Immature natural killer cell (primary cell): ENCODE results near the gene ARHGDIA. TPM values are rescaled to one million over a fixed set of nuclear protein-coding genes. Genes with fewer than 3 reads are reported as not detected.
A peak's percentile ranks its signal among the peaks of the same experiment; 100 is the strongest.

ENCODE experiments used
- DNase-seq, 3 donors: peaks; one replicate each; pipeline ENCODE4 v3.0.0; 2022; ENCODE audit warnings: mixed read lengths in 1 of 3
- H3K27ac Mint-ChIP-seq, 6 donors: one replicate each; pipeline ENCODE4 v1.8.0; 2020; ENCODE audit warnings: mixed read lengths in 6 of 6, mild to moderate bottlenecking in 5 of 6, inconsistent platforms in 4 of 6, moderate library complexity in 3 of 6
- H3K27me3 Mint-ChIP-seq, 3 donors: one replicate each; pipeline ENCODE4 v1.8.0; 2020 to 2021; ENCODE audit warnings: low read depth in 3 of 3, mild to moderate bottlenecking in 3 of 3, mixed read lengths in 3 of 3, moderate library complexity in 3 of 3, inconsistent platforms in 1 of 3
- H3K36me3 Mint-ChIP-seq, 3 donors: one replicate each; pipeline ENCODE4 v1.8.0; 2020; ENCODE audit warnings: mixed read lengths in 3 of 3, inconsistent platforms in 2 of 3, mild to moderate bottlenecking in 2 of 3
- H3K4me1 Mint-ChIP-seq, 2 donors: one replicate each; pipeline ENCODE4 v1.8.0; 2020; ENCODE audit warnings: inconsistent platforms in 2 of 2, mild to moderate bottlenecking in 2 of 2, mixed read lengths in 2 of 2, moderate library complexity in 1 of 2
- H3K4me3 Mint-ChIP-seq, 5 donors: one replicate each; pipeline ENCODE4 v1.8.0; 2020; ENCODE audit warnings: mild to moderate bottlenecking in 5 of 5, mixed read lengths in 5 of 5, inconsistent platforms in 3 of 5, moderate library complexity in 3 of 5
- H3K9me3 Mint-ChIP-seq, 6 donors: one replicate each; pipeline ENCODE4 v1.8.0; 2020; ENCODE audit warnings: mild to moderate bottlenecking in 6 of 6, mixed read lengths in 6 of 6, inconsistent platforms in 4 of 6, moderate library complexity in 3 of 6
- polyA plus RNA-seq, 3 donors: library from polyadenylated mRNA; unstranded; fragments of 300-500 nt; fragmentation: Illumina TruSeq; gene quantifications; one replicate each; pipeline ENCODE4 v1.2.3, GENCODE V29; 2021

ARHGDIA gene
- polyA plus RNA-seq, 3 donors from 2014 or later, result 100 to 245 (median 133) TPM

DNA sequence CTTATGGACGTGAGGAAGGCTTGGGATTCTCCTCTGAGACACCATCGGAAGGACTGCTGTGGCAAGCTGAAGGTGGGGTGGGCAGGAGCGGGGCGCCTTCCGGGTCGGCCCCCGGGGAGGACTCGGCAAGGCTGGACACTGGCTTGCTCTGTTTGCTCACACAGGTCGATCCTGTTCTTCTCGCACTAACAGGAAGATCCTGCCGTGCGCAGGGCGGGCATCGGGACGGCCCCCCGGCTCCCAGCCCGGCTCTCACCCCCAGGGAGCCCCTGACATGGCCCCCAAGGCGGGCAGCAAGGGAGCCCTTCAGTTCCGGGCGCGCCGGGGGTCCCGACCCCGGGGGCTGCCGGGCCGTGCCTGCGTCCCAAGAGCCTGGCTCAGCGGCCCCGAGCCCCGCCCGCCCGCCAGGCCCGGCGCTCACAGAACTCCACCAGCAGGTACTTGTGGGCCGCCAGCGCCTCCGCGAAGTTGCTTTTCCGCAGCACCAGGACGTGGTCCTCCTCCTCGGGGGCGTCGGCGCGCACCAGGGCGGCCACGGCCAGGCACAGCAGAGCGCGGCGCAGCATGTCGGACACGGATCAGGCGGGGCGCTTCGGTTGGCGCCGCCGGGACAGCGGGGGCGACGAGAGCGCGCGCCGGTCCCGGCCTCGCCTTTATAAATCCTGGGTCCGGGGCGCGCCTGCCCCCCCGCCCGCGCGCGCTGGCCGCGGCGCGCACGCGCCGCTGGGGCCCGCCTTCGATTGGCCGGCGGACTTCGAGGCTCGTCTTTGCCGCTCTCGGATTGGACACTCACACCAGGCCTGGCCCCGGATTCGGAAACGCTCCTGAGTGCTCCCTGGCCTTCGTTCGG lies 11.0 kb downstream of the ARHGDIA start, which contains the start of gene P4HB:
P4HB (minus strand) TSS at position 630 of the 850 bp plus-strand sequence; CDS start at position 566, 64 bp downstream.
- Mint-ChIP-seq H3K36me3 (peaks cover 0 to 15% (median 3%) of the 10 kb centered on the region in 3 donors), H3K4me1 (peaks cover 43 to 46% of the 10 kb centered on the region in 2 donors), H3K9me3 (peaks cover 0 to 2% (median under 1%) of the 10 kb centered on the region in 6 donors), H3K27ac (peak within 1 kb of the TSS; percentile 93 to 99 (median 98)), H3K27me3 (peaks cover 12 to 29% (median 14%) of the 10 kb centered on the region in 3 donors), H3K4me3 (peak within 1 kb of the TSS; percentile 92 to 96 (median 93))
- DNase-seq, result no peak

DNA sequence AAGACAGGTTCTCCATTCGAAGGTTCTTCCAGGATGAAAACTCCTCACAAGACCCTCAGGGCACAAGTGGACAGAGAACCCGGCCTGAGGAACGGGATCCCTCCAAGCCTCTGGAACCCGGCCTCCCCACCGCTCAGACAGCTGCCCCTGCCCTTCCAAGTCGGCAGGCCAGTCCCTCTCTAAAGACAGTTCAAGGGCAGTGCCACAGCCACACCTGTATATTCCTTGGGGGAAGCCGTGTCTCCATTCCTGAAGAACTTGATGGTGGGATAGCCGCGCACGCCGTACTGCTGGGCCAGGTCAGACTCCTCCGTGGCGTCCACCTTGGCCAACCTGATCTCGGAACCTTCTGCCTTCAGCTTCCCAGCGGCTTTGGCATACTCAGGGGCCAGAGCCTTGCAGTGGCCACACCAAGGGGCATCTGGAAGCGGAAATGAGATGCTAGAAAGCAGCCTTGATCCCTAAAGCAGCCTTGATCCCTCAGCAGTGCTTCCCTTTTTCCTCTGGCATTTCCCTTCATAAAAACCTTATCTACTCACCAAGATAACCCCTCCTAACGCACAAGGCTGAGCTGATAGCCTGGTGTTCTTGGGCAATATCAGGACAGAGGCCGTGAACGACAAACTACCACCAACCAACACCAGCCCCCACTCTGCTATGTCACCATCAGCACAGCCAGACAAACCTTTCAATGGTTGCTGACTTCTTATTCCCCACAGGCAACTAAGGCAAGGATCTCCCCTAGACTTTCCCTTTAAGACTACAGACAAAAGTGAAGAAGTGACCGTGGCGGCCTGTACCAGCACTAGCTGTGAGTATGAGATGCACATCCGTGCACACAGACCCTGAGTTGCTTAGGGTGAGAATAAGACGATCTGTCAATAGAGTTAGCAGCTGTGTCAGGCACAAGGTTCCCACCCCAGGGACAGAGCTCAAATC lies 11.9 kb downstream of the ARHGDIA start:
- no peak for DNase-seq
- peaks cover 12 to 29% (median 12%) of the 10 kb centered on the region in 3 donors for H3K27me3 Mint-ChIP-seq
- peaks cover 0 to 15% (median 3%) of the 10 kb centered on the region in 3 donors for H3K36me3 Mint-ChIP-seq
- peak overlapping the region; percentile 87 to 94 (median 90) for H3K27ac Mint-ChIP-seq
- peak overlapping the region; percentile 85 to 96 (median 92) for H3K4me3 Mint-ChIP-seq
- peaks cover 43 to 46% of the 10 kb centered on the region in 2 donors for H3K4me1 Mint-ChIP-seq
- peaks cover 0 to 2% (median under 1%) of the 10 kb centered on the region in 6 donors for H3K9me3 Mint-ChIP-seq

DNA sequence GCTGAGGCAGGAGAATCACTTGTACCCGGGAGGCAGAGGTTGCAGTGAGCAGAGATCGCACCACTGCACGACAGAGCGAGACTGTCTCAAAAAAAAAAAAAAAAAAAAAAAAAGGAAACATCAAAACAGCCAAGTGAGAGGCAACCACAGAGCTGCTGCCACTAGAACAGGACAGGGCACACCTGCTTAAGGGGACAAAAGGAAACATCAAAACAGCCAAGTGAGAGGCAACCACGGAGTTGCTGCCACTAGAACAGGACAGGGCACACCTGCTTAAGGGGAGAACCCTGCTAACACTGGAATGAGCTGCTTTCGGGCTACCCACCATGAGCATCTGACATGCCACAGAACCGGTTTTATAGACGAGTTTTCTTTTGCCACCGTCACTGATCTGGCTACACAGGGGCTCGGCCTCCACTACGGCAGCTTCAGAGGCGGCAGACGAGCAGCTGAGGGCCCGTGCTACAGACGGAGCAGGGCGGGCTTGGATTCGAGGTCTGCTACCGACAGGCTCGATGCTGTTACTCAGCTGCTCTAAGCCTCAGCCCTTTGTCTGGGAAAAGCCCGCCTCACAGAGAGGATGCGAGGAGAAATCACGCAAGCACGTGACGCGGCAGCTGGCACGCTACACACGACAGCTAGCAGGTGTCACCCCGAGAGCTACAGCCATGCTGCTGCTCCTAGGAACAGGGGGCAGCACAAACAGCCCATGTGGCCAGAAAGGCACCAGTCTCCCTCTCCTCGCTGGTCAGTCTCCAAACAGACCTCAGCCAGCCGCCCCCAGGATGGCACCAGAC lies 12.8 kb downstream of the ARHGDIA start:
- Mint-ChIP-seq H3K27ac (no peak overlapping the region), H3K27me3 (peaks cover 9 to 25% (median 10%) of the 10 kb centered on the region in 3 donors), H3K4me3 (peak overlapping the region; percentile 21 to 96 (median 92)), H3K36me3 (peaks cover 0 to 11% (median 3%) of the 10 kb centered on the region in 3 donors), H3K4me1 (peaks cover 38 to 44% of the 10 kb centered on the region in 2 donors), H3K9me3 (peaks cover 0 to 2% (median under 1%) of the 10 kb centered on the region in 6 donors)
- no peak for DNase-seq

DNA sequence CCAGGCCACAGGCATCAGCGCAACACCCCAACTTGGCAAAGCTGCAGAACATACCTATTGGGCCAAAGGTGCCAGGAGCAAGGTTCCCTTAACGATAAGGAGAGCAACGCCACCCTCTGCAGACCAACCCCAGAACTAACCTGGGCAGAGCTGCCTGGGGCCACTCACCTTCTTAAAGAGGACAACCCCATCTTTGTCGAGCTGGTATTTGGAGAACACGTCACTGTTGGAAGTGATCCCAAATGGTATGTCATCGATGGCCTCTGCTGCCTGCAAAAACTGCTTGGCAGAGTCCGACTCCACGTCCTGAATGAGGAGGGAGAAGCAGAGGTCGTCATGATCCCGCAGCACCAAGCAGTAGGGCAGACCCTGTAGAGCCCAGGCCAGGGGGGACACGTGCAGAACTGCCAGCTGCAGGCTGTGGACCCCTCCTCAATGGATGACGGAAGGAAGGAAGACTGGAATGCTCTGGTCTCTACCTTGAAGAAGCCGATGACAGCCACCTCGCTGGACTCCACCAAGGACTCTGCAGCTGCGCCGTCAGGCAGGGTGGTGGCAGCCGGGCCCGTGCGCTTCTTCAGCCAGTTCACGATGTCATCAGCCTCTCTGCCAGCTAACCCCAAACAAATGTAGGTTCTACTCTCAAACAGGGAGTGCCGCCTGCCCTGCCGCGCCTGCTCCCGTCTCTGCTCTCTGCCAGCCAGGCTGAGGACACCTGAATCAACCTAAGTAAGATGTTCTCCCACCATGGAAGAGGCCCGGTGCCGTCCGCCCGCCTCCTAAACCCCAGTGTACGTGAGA lies 16.0 kb downstream of the ARHGDIA start:
- peaks cover 0 to 1% (median 0%) of the 10 kb centered on the region in 6 donors for H3K9me3 Mint-ChIP-seq
- no peak overlapping the region for H3K27ac Mint-ChIP-seq
- no peak for DNase-seq
- peaks cover 0 to 15% (median 3%) of the 10 kb centered on the region in 3 donors for H3K36me3 Mint-ChIP-seq
- H3K27me3 Mint-ChIP-seq, result peaks cover 0 to 6% (median 2%) of the 10 kb centered on the region in 3 donors
- no peak overlapping the region for H3K4me3 Mint-ChIP-seq
- peaks cover 22 to 27% of the 10 kb centered on the region in 2 donors for H3K4me1 Mint-ChIP-seq

DNA sequence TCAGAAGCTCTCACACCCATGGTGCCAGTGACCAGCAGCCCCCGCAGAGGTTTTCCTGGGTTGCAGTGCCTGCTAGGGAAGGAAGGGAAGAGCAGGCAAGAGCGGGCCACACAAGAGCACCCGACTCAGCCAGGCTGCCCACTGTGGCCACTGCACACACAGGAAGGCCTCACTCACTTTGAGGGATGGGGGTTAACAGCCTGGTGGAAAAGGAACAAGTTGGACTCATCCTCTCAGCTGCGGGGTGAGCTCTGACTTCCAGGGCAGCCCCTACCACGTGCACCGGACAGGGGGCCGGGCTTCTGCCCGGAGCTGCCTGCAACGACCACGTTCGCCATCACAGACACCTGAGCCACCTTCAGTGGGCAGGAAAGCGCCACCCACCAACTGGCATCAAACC lies 18.9 kb downstream of the ARHGDIA start:
- H3K4me1 Mint-ChIP-seq, result peaks cover 0 to 5% of the 10 kb centered on the region in 2 donors
- H3K27me3 Mint-ChIP-seq, result peaks cover 0 to 2% (median 0%) of the 10 kb centered on the region in 3 donors
- peaks cover 0 to 7% (median 3%) of the 10 kb centered on the region in 3 donors for H3K36me3 Mint-ChIP-seq
- H3K27ac Mint-ChIP-seq, result no peak overlapping the region
- H3K9me3 Mint-ChIP-seq, result no peaks in the 10 kb centered on the region
- DNase-seq, result no peak
- H3K4me3 Mint-ChIP-seq, result no peak overlapping the region

DNA sequence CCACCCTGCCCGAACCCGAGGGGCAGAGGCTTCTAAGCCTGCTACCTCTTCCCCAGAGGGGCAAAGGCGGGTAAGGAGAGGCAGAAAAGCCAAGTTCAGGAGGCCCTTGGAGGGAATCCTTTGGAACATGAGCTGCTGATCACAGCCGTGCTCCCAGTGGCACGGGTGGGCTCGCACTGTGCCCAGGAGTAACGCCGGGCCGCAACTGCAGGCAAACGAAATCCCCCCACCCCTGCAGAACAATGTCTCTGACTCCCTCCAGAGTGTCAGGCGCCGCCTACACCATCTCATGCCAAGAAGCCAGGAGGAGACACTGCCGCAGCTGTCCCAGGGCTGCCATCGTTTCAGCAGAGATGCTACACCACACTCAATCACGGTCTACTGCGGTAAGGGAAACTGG lies 19.7 kb downstream of the ARHGDIA start:
- no peak overlapping the region for H3K27ac Mint-ChIP-seq

DNA sequence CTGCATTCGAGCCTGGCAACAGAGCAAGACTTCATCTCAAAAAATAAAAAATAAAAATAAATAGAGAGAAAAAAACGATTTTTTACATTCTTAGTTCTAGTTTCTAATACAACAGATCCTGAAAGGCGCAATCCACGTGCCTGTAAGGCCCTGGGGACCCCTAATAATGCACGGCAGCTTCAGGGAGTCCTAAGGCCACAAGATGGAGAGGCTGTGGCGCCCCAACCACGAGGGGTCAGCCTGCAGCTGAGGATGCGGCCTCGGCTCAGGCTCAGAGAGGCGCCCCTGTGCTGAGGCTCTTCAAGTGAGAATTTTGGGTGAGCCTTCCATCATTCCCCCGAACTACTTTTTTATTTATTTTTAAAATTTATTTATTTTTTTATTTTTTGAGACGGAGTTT lies 21.7 kb downstream of the ARHGDIA start:
- DNase-seq, result no peak
- H3K27ac Mint-ChIP-seq, result no peak overlapping the region
- peaks cover 0 to 4% (median 0%) of the 10 kb centered on the region in 3 donors for H3K36me3 Mint-ChIP-seq
- no peak overlapping the region for H3K4me3 Mint-ChIP-seq
- no peaks in the 10 kb centered on the region for H3K9me3 Mint-ChIP-seq
- H3K4me1 Mint-ChIP-seq, result peaks cover 0 to 5% of the 10 kb centered on the region in 2 donors
- peaks cover 0 to 5% (median 0%) of the 10 kb centered on the region in 3 donors for H3K27me3 Mint-ChIP-seq

More for the DNA sequence above, 19.7 kb downstream of the ARHGDIA start:
- Mint-ChIP-seq H3K36me3 (peaks cover 0 to 7% (median 3%) of the 10 kb centered on the region in 3 donors), H3K27me3 (peaks cover 0 to 2% (median 0%) of the 10 kb centered on the region in 3 donors), H3K4me1 (peaks cover 0 to 5% of the 10 kb centered on the region in 2 donors), H3K4me3 (no peak overlapping the region), H3K9me3 (no peaks in the 10 kb centered on the region)
- DNase-seq, result no peak

DNA sequence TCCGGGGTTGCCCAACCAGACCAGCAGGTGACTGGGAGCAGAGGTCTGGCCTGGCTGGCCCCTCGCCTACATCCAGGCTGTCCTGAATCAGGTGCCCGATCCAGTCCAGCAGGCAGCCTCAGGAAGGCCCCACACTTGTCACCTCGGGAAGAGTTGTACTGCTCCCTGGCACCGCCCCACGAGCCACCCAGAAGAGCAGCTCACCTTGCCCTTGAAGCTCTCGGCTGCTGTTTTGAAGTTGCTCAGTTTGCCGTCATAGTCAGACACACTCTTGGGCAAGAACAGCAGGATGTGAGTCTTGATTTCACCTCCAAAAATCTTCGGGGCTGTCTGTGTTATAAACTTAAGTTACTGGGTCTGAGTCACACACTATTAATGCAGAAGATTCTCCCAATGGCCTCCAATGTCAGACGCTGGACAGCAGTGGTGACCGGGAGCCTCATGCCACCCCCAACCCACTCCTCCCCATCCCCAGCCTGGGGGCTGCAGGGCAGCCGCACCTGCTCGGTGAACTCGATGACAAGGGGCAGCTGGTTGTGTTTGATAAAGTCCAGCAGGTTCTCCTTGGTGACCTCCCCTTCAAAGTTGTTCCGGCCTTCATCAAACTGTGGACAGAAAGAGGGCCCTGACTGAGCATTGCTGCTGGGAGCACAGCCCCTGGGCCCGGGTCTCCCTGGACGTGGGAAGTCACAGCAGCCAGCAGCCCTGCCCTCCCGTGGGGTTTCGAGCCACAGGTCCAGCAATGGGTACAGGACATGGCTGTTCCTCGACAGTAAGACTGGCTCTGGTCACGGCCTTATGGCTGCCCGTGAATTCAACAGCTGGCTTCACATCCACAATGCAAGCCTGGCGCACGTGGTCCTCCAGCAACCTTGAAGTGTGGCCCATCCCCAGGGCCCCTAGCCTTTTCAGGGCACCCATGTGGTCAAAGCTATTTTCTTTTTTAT lies 24.1 kb downstream of the ARHGDIA start:
- Mint-ChIP-seq H3K27me3 (peaks cover 0 to 5% (median 0%) of the 10 kb centered on the region in 3 donors), H3K27ac (no peak overlapping the region), H3K4me3 (no peak overlapping the region), H3K4me1 (peaks cover 0 to 3% of the 10 kb centered on the region in 2 donors), H3K36me3 (peaks cover 0 to 8% (median 0%) of the 10 kb centered on the region in 3 donors), H3K9me3 (no peaks in the 10 kb centered on the region)
- DNase-seq, result no peak

DNA sequence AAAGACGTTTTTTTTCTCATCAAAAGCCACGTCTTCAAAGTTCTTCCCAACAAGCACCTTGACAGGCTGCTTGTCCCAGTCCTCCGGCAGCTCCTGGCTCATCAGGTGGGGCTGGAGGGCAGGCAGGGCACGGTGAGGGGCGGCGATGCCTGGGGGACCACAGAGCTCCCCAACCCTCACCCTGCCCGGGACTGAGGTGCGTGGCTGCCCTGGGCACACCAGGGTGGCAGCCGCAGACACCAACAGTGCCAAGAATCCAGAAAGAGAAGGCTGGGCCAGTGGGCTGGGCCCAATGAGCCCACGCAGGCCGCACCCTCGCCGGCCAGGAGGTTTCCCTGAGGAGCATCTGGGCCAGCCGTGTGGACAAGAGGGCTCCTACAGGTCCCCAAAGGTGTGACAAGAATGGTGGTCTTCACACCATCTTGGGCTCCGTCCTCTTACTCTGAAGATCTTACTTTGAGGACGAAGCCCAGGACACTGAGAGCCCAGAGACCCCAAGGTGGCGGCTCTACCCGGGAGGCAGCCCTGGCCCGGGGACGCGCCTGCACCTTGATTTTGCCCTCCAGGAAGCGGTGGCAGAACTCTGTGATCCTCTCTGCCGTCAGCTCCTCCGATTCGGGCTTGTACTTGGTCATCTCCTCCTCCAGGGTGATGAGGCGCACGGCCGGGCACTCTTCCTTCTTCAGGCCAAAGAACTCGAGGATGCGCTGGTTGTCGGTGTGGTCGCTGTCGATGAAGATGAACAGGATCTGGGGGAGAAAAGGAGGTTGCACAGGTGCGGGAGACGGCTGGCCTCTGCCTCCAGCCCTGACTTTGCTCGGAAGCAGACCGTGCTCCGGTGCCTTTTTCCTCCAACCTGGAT lies 25.0 kb downstream of the ARHGDIA start:
- Mint-ChIP-seq H3K36me3 (peaks cover 0 to 4% (median 0%) of the 10 kb centered on the region in 3 donors), H3K4me3 (no peak overlapping the region), H3K4me1 (no peaks in the 10 kb centered on the region), H3K27ac (no peak overlapping the region), H3K27me3 (peaks cover 0 to 5% (median 0%) of the 10 kb centered on the region in 3 donors), H3K9me3 (no peaks in the 10 kb centered on the region)
- no peak for DNase-seq

DNA sequence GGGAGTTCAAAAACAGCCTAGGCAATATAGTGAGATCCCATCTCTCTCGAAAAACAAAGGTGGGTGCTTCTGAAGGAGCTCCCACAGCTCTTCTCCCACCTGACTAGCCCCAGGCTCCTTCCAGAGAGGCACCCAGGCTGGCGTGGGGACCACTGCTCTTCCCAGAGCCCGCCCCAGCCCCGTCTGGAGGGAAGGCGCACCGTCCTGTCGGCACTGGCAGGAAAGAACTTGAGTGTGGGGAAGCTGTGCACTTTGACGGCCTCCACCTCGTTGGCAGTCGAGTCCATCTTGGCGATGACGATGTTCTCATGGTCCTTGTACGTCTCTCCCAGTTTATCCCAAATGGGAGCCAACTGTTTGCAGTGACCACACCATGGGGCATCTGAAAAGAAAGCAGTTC lies 25.8 kb downstream of the ARHGDIA start:
- no peak overlapping the region for H3K4me3 Mint-ChIP-seq
- H3K27ac Mint-ChIP-seq, result peak overlapping the region in 1 of 6 donors; percentile 39
- peaks cover 0 to 3% (median 0%) of the 10 kb centered on the region in 3 donors for H3K27me3 Mint-ChIP-seq
- H3K9me3 Mint-ChIP-seq, result no peaks in the 10 kb centered on the region
- no peaks in the 10 kb centered on the region for H3K4me1 Mint-ChIP-seq
- DNase-seq, result no peak
- peaks cover 0 to 4% (median 0%) of the 10 kb centered on the region in 3 donors for H3K36me3 Mint-ChIP-seq
